Keratinocyte (primary cell): ENCODE data around the gene HEXD.

ENCODE experiments used
- EZH2 ChIP-seq: IDR thresholded peaks from one replicate; pipeline ENCODE4 v1.6.1; 2012; ENCODE audit warnings: inconsistent platforms, mild to moderate bottlenecking, low read length, moderate library complexity
- TF ChIP-seq, protein P1 (sequence below), 3 experiments: IDR thresholded peaks in 1 of 3; conservative IDR thresholded peaks in 1 of 3; optimal IDR thresholded peaks in 1 of 3; 2 replicates in 2 of 3; 3 replicates in 1 of 3; pipeline versions ENCODE3 to v1.5.1; 2011; ENCODE audit warnings: low read length in 3 of 3, mild to moderate bottlenecking in 3 of 3, moderate library complexity in 2 of 3, control low read depth in 1 of 3, inconsistent platforms in 1 of 3; ENCODE audit not compliant: insufficient read depth in 2 of 3; ENCODE audit errors: extremely low read depth in 1 of 3

DNA sequence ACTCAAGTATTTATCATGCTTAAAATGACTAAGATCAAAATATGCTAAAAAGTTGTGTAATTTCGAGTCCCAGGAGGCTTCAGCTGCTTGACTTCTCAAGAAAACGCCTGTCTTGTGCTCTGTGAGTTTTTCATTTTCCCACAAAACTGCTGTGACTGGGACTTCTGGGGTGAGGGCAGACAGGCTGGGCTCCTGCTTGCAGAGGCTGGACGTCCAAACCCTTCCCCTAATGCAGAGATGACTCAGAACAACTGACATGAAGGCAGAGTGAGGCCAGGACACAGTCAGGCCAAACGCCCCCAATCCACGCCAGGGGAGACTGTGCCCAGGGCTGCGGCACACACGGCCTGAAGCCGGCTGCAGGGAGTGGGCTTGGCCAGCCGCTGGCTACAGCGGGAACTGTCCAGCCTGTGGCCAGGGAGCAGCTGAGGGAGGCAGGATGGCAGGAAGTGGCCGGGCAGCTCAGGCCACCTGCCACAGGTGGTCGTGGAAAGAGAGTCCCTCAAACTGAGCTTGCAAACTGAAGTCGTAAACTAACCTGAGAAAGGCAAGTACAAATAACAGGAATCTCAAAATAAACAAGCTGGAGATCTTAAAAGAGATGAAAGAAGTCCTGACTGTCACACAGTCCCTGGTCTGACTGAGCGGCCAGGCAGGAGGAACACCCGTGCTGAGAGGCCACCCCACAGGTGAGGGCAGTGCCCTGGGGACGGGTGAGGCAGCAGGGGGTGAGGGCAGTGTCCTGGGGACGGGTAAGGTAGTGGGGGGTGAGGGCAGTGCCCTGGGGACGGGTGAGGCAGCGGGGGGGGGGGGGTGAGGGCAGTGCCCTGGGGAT lies 21.3 kb upstream of the HEXD start:
- TF ChIP-seq, protein P1, sequence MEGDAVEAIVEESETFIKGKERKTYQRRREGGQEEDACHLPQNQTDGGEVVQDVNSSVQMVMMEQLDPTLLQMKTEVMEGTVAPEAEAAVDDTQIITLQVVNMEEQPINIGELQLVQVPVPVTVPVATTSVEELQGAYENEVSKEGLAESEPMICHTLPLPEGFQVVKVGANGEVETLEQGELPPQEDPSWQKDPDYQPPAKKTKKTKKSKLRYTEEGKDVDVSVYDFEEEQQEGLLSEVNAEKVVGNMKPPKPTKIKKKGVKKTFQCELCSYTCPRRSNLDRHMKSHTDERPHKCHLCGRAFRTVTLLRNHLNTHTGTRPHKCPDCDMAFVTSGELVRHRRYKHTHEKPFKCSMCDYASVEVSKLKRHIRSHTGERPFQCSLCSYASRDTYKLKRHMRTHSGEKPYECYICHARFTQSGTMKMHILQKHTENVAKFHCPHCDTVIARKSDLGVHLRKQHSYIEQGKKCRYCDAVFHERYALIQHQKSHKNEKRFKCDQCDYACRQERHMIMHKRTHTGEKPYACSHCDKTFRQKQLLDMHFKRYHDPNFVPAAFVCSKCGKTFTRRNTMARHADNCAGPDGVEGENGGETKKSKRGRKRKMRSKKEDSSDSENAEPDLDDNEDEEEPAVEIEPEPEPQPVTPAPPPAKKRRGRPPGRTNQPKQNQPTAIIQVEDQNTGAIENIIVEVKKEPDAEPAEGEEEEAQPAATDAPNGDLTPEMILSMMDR (optimal IDR thresholded peaks at IDR 0.05 in 1 of 3, IDR thresholded peaks at IDR 0.05 in 1 of 3, conservative IDR thresholded peaks at IDR 0.05 in 1 of 3; ENCODE audit: extremely low read depth in 1 of 3, insufficient read depth in 2 of 3, low read length in 3 of 3): no peak
- TF ChIP-seq EZH2: no peak
